Tibial artery (tissue), 4 donors: ENCODE measurements around the gene TNIP1.

Experiments
- DNase-seq, 2 donors: peaks; one replicate each; pipeline ENCODE4 v3.0.0-alpha.2; 2019
- H3K27ac ChIP-seq, 2 donors: fragments of 200-600 bp; sonication (generic) in 1 of 2; 1 replicate in 1 of 2; 2 replicates in 1 of 2; pipeline ENCODE4 v1.5.1; 2018 to 2019; ENCODE audit warnings: mild to moderate bottlenecking in 1 of 2
- H3K27me3 ChIP-seq, 2 donors: fragments of 200-600 bp; sonication (generic) in 1 of 2; one replicate each; pipeline versions ENCODE4 v1.5.1 to v1.6.0; 2016 to 2019
- H3K36me3 ChIP-seq, 3 donors: fragments of 200-600 bp; sonication (generic) in 2 of 3; one replicate each; pipeline ENCODE4 v1.5.1; 2016 to 2019; ENCODE audit warnings: mild to moderate bottlenecking in 2 of 3
- H3K4me1 ChIP-seq, 4 donors: fragments of 200-600 bp; sonication (generic) in 2 of 4; 1 replicate in 3 of 4; 2 replicates in 1 of 4; pipeline ENCODE4 v1.5.1; 2016 to 2019
- H3K4me3 ChIP-seq, 2 donors: fragments of 200-600 bp; sonication (generic) in 1 of 2; 1 replicate in 1 of 2; 2 replicates in 1 of 2; pipeline ENCODE4 v1.5.1; 2018 to 2019; ENCODE audit warnings: mild to moderate bottlenecking in 2 of 2
- H3K9me3 ChIP-seq, 3 donors: fragments of 200-600 bp; sonication (generic) in 1 of 3; one replicate each; pipeline ENCODE4 v1.5.1; 2016 to 2019
- CTCF ChIP-seq, 2 experiments: fragments of 200-600 bp in 1 of 2; fragments of 450-650 bp in 1 of 2; IDR thresholded peaks; one replicate each; pipeline ENCODE4 v1.5.1; 2017 to 2019; ENCODE audit warnings: antibody characterized with exemption in 2 of 2, mild to moderate bottlenecking in 1 of 2, moderate library complexity in 1 of 2
- intact Hi-C: fragments of 100-400 bp; cut with DNase I; formaldehyde crosslinking; loops from one replicate; pipeline ENCODE4 v1.15.0; 2023; ENCODE audit warnings: low total_unique reads

TNIP1 gene

DNA sequence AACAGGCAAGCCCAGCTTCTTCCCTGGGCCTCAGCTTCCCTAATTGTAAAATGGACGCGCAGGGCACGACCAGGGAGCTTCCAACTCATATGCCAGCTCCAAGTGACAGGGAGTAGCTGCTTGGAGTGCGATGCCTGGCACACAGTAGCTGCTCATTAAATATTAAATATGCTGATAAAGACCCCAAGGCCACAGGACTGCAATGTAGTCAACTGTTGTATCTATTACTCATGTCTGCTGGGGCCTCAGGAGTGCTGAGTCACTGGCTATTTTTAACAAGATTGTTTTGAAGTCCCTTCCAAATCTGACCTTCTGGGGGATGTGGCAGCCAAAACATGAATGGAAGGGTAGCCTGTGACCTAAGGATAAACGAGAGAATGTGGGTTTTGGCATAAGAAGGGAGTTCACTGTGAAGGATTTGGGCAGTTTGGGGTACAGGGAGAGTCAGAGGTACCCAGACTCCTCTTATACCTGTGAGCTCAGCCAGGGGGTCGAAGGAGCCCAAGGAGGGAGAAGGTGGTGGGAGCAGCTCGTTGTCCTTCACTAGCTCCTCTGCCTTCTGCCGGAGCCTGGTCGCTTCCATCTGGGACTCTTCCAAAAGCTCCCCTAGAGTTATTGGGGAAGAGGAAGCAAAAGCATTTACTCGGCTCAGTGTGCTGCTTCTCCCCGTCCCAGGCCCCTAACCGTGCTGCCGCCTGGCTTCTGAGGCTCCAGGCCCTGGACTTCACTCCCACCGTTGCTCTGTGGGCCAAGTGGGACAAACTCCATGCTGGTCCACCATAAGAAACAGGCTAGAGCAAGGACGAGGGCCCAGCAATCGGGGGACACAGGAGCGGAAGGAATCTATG is 17.5 kb downstream of the TNIP1 start:
- no peaks in the 10 kb centered on the region for H3K27me3 ChIP-seq
- DNase-seq, result peak in 1 of 2 donors; percentile 63
- H3K4me3 ChIP-seq, result no peak overlapping the region
- no peaks in the 10 kb centered on the region for H3K9me3 ChIP-seq
- intact Hi-C loops, result no loop called here
- H3K27ac ChIP-seq, result peak overlapping the region; percentile 70 to 73
- H3K36me3 ChIP-seq, result peaks cover 12 to 42% (median 27%) of the 10 kb centered on the region in 3 donors
- no peak for TF ChIP-seq CTCF (IDR thresholded peaks at IDR 0.05)
- H3K4me1 ChIP-seq, result peaks cover 0 to 78% (median 50%) of the 10 kb centered on the region in 4 donors

- Histone ChIP-seq H3K4me3 (no peak overlapping the region), H3K27ac (peak overlapping the region; percentile 70 to 73), H3K27me3 (no peaks in the 10 kb centered on the region), H3K9me3 (no peaks in the 10 kb centered on the region), H3K36me3 (peaks cover 12 to 49% (median 35%) of the 10 kb centered on the region in 3 donors), H3K4me1 (peaks cover 0 to 70% (median 44%) of the 10 kb centered on the region in 4 donors)
- no peak for DNase-seq
- intact Hi-C loops, result no loop called here
- no peak for TF ChIP-seq CTCF (IDR thresholded peaks at IDR 0.05)
Observed at GRCh38 chr5:151062405-151063141, 18.3 kb downstream of the TNIP1 start.

- peaks cover 0 to 63% (median 44%) of the 10 kb centered on the region in 4 donors for H3K4me1 ChIP-seq
- H3K27me3 ChIP-seq, result no peaks in the 10 kb centered on the region
- TF ChIP-seq CTCF (IDR thresholded peaks at IDR 0.05), result no peak
- peak overlapping the region; percentile 10 to 44 for H3K27ac ChIP-seq
- H3K4me3 ChIP-seq, result no peak overlapping the region
- intact Hi-C loops, result no loop called here
- H3K9me3 ChIP-seq, result no peaks in the 10 kb centered on the region
- DNase-seq, result no peak
- peaks cover 24 to 56% (median 52%) of the 10 kb centered on the region in 3 donors for H3K36me3 ChIP-seq
Observed at GRCh38 chr5:151060742-151061141, 20.1 kb downstream of the TNIP1 start.

DNA sequence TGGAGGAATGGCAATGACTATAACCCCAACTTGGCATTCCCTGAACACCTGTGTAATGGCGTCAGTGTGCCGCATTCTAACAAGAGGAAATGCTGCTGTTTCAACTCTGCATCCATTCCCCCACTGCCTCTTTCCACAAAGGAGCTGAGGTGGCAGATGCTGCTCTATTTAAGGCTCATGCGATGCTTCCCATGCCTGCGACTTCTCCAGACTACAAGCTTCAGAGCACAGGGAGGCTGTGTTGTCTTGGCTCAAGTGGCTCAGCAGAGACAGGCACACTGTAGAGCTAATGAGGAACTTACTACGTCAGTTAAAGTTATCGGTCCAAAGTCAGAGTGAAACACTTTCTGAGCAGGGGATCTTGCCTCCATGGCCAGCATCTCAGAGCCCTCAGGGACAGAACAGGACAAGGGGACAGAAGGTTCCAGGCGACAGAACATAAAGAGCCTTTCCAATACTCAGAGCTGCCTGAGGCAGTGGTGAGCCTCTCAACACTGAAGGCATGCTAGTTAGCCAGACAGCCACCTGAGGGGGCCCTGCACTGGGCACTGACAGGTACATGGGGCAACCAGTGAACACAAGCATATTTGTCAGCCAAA is 21.8 kb downstream of the TNIP1 start:
- Histone ChIP-seq H3K9me3 (no peaks in the 10 kb centered on the region), H3K27me3 (no peaks in the 10 kb centered on the region), H3K27ac (no peak overlapping the region), H3K36me3 (peaks cover 40 to 73% (median 68%) of the 10 kb centered on the region in 3 donors), H3K4me1 (peaks cover 0 to 50% (median 35%) of the 10 kb centered on the region in 4 donors), H3K4me3 (no peak overlapping the region)
- TF ChIP-seq CTCF (IDR thresholded peaks at IDR 0.05), result no peak
- intact Hi-C loops, result no loop called here
- no peak for DNase-seq

- TF ChIP-seq CTCF (IDR thresholded peaks at IDR 0.05), result no peak
- intact Hi-C loops, result no loop called here
- Histone ChIP-seq H3K9me3 (no peaks in the 10 kb centered on the region), H3K27ac (no peak overlapping the region), H3K4me1 (peaks cover 0 to 43% (median 28%) of the 10 kb centered on the region in 4 donors), H3K27me3 (no peaks in the 10 kb centered on the region), H3K4me3 (no peak overlapping the region), H3K36me3 (peaks cover 40 to 80% (median 75%) of the 10 kb centered on the region in 3 donors)
- no peak for DNase-seq
Observed at GRCh38 chr5:151058301-151058700, 22.5 kb downstream of the TNIP1 start.
